Suppressor macrophage treated with lipopolysaccharide for 4 hours (primary cell): ENCODE data around the gene PLEKHA5.
A peak's percentile ranks its signal among the peaks of the same experiment; 100 is the strongest.
"Not testable (repeated sequence)": the region's sequence is repeated elsewhere in the genome, so short reads cannot be mapped to it uniquely, and the experiment has no call there.

Experiments used
- DNase-seq: peaks from one replicate; pipeline ENCODE4 v3.0.0-alpha.2; 2020

The PLEKHA5 gene

GRCh38 chr12:19129486-19130223 is at the start of gene PLEKHA5:
Gene PLEKHA5, plus strand, starts transcription at chr12:19129733. Its CDS starts 67 bp downstream, at chr12:19129800.
- peak; percentile 63 for DNase-seq

GRCh38 chr12:19080918-19081317 is 48.6 kb upstream of the PLEKHA5 start:
- no peak for DNase-seq

GRCh38 chr12:19082365-19082911 is 47.1 kb upstream of the PLEKHA5 start:
- no peak for DNase-seq

DNA sequence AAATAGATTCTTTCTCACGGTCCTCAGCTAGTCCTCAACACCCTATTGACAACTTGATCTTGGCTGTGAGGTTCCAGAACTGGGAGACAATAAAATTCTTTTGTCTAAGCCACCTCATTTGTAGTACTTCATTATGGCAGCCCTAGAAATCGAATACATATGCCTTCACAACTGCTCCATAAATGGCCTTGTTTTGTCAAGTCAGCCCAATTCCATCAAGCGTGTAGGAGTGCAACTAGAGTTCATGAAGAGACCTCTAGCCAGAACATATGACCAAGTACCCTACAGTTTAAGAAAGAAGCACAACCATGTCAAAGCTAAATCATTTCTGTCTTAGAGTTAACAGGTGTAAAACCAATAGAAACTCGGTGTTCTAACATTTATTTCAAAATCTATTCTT is 45.0 kb upstream of the PLEKHA5 start:
- DNase-seq: no peak

- DNase-seq: no peak
Observed at GRCh38 chr12:19085090-19085489, 44.4 kb upstream of the PLEKHA5 start.

DNA sequence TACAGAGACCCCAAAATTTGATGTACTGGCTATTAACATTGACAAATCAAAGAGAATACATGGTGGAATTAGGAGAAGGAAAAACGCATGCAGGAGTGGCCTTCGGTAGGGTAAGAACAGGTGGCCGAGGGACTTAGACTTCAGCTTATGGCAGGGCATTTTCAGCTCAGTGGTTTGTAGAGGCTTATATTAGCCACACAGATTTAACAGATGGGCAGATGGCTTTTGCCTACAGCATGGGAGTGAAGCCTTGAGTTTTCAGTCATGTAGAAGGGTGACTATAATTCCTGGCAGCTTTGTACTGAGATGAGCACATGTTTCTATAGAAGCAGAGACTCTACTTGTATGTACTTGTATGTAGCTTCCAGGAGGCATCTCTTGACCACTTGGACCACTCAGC is 40.9 kb upstream of the PLEKHA5 start:
- DNase-seq: no peak

GRCh38 chr12:19092482-19092881 is 37.1 kb upstream of the PLEKHA5 start:
- not testable (repeated sequence) for DNase-seq

- no peak for DNase-seq
Observed at GRCh38 chr12:19093218-19093617, 36.3 kb upstream of the PLEKHA5 start.

DNA sequence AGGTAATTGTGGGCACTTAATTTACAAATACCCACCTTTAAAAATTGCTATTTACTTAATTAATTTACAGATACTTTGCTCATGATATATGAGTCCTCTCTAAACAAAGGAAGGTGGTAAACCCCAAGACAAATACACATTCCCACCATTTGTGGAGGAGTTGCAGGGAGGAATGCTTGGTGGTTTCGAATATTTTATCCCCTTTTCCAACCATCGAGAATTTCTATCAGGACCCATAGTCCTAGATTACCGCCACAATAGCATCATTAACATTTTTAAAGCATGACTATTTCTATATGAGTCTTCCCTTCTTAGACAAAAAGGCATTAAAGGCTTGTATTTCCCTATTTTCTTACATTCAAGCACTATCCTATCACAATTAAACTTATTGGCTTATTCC is 34.2 kb upstream of the PLEKHA5 start:
- no peak for DNase-seq

- DNase-seq: no peak
Observed at GRCh38 chr12:19095756-19096480, 33.6 kb upstream of the PLEKHA5 start.

GRCh38 chr12:19105463-19105862 is 24.1 kb upstream of the PLEKHA5 start:
- no peak for DNase-seq

- DNase-seq: no peak
Observed at GRCh38 chr12:19107750-19108149, 21.8 kb upstream of the PLEKHA5 start.

DNA sequence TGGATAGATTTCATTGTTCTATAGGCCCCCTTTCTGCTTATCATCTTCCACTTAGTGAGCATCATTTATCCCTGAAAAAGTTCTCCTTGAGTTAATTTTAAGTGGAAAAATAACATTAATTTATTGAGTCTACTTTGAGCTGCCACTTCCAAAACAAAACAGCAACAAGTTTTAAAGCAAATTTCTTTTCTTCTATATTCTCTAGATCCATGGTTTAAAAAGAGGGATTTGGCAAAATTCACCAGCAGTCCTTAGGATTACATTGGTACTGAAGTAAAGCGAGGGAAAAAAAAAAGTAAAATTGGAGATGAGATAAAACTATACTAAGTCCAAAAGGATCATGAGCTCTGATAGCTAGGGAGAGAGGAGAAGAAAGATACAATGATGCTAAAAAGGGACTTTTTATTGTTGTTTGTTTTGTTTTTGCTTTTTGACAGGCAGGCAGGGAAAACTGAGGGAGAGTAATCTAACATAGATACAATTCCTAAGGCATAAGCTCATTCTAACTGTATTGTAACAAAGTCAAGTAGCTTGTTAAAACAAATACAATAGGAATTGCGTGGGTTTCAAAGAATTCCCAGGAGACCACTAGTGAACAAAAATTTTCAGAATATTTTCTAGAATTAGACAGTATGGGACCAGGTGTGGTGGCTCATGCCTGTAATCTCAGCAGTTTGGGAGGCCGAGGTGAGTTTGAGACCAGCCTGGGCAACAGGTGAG is 19.2 kb upstream of the PLEKHA5 start:
- no peak for DNase-seq

- DNase-seq: no peak
Observed at GRCh38 chr12:19113464-19113863, 16.1 kb upstream of the PLEKHA5 start.

GRCh38 chr12:19115285-19115684 is 14.2 kb upstream of the PLEKHA5 start:
- no peak for DNase-seq

DNA sequence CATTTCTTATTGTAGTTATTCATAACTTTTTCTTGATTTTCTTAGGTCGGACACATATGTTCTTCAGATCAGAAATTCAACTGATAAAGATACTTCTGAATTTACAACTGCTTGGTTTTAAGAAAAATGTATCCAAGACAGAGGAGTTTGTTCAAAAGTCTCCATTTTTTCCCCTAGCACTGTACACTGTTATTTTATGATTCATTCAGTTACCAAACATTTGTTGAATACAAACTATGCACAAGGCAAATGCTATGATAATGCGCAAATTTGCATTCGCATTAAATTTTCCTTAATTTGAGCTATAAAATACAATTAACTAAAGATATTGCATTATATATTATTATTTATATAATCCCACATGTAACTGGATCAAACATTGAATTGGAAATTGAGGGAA is 10.1 kb upstream of the PLEKHA5 start:
- no peak for DNase-seq

GRCh38 chr12:19120795-19121194 is 8.7 kb upstream of the PLEKHA5 start:
- no peak for DNase-seq

GRCh38 chr12:19121449-19122018 is 8.0 kb upstream of the PLEKHA5 start:
- no peak for DNase-seq

GRCh38 chr12:19125325-19125724 is 4.2 kb upstream of the PLEKHA5 start:
- DNase-seq: no peak

- DNase-seq: no peak
Observed at GRCh38 chr12:19127270-19127669, 2.3 kb upstream of the PLEKHA5 start.

- no peak for DNase-seq
Observed at GRCh38 chr12:19128485-19128884, 1.0 kb upstream of the PLEKHA5 start.

DNA sequence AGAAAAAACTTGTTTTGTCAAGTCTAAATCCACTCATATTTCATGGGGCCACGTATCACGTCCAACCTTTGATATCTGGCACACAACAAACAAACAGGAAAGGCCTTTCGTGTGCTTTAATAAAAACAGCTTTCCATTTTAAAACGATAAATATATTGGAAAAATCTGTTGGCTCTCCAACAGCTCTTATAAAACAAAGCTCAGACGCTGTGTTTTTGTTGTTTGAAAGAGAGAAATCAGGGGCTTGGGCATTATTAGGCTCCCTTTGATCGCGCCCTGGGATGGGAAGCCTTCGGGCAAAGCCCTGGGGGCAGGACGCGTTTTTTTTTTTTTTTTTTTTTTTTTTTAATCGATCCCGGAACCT is 429 bp upstream of the PLEKHA5 start:
- DNase-seq: no peak
